Measurements from ENCODE around the gene PGLYRP2. TPM values are rescaled to one million over a fixed set of nuclear protein-coding genes. Genes with fewer than 3 reads are reported as not detected.

Gene PGLYRP2
- total and polyA plus RNA-seq, 7 donors: 0.60 TPM; not detected in 6

DNA sequence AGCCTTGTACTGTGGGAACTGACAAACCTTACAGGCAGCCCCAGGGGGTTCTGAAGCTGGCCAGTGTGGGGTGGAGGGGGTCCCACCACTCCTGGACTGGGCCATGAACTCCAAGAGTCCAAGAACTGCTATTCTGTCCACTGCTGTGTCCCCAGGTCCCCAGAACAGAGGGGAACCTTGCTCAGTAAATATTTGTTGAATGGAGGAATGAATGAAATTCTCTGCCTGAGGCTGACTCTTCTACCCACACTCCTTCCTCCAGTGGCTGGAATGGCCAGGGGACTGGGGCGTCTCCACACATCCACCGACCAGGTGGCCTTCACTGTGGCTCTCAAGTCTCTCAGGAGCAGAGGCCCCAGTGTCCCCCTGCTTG lies 41.2 kb downstream of the PGLYRP2 start:
- TF ChIP-seq, protein P1, sequence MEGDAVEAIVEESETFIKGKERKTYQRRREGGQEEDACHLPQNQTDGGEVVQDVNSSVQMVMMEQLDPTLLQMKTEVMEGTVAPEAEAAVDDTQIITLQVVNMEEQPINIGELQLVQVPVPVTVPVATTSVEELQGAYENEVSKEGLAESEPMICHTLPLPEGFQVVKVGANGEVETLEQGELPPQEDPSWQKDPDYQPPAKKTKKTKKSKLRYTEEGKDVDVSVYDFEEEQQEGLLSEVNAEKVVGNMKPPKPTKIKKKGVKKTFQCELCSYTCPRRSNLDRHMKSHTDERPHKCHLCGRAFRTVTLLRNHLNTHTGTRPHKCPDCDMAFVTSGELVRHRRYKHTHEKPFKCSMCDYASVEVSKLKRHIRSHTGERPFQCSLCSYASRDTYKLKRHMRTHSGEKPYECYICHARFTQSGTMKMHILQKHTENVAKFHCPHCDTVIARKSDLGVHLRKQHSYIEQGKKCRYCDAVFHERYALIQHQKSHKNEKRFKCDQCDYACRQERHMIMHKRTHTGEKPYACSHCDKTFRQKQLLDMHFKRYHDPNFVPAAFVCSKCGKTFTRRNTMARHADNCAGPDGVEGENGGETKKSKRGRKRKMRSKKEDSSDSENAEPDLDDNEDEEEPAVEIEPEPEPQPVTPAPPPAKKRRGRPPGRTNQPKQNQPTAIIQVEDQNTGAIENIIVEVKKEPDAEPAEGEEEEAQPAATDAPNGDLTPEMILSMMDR (IDR thresholded peaks at IDR 0.05): no peak
- TF ChIP-seq POLR2AphosphoS5 (IDR thresholded peaks at IDR 0.05) (no peak), EP300 (IDR thresholded peaks at IDR 0.05) (no peak), POLR2A (IDR thresholded peaks at IDR 0.05) (no peak)
- no peaks in the 10 kb centered on the region for H3K27me3 ChIP-seq
- no peak for DNase-seq
- H3K4me1 ChIP-seq: peaks cover 0 to 20% (median 19%) of the 10 kb centered on the region in 4 donors
- 81 to 91% methylated on average over 2 of the region's 2 CpGs for WGBS, 2 donors
- H3K4me3 ChIP-seq: no peak overlapping the region
- H3K36me3 ChIP-seq: peaks cover 0 to 8% (median 0%) of the 10 kb centered on the region in 4 donors
- no peaks in the 10 kb centered on the region for H3K9me3 ChIP-seq
- H3K27ac ChIP-seq: peak overlapping the region; percentile 45 to 53 (median 50)
- intact Hi-C loops (cut with DNase I): no loop called here

DNA sequence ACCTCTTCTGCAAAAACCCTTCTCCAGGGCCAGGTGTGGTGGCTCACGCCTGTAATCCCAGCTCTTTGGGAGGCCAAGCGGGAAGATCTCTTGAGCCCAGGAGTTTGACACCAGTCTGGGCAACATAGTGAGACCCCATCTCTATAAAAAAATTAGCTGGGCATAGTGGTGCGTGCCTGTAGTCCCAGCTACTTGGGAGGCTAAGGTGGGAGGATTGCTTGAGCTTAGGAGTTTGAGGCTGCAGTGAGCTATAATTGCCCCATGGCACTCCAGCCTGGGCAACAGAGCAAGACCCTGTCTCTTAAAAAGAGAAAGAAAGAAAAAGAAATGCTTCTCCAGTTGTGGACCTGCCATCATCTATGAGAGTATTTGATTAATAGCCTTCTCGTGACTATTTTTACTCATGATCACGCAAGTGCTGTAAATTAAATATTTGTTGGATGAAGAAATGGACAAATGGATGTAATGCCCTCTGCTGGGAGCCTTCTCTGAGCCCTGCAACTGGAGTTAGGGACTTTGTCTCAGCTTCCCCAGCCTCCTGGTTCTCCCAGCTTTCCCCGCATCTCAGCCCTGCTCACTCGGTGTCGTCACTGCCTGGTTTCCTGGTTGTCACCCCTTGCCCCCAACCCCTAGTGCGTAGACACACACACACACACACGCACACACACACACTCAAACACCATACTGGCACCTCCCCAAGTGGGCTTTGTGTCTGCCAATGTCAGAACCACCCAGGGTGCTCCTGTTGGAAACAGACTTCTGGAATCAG lies 41.8 kb downstream of the PGLYRP2 start:
- Histone ChIP-seq H3K9me3 (no peaks in the 10 kb centered on the region), H3K36me3 (peaks cover 0 to 8% (median 0%) of the 10 kb centered on the region in 4 donors), H3K4me3 (no peak overlapping the region), H3K27me3 (no peaks in the 10 kb centered on the region), H3K27ac (peak overlapping the region; percentile 45 to 53 (median 50)), H3K4me1 (peaks cover 0 to 22% (median 20%) of the 10 kb centered on the region in 4 donors)
- intact Hi-C loops (cut with DNase I): no loop called here
- TF ChIP-seq EP300 (IDR thresholded peaks at IDR 0.05) (peak in 2 of 4 donors; percentile 19 to 59), POLR2AphosphoS5 (IDR thresholded peaks at IDR 0.05) (peak in 3 of 4 donors; percentile 39 to 41 (median 40)), POLR2A (IDR thresholded peaks at IDR 0.05) (no peak)
- TF ChIP-seq, protein P1 (IDR thresholded peaks at IDR 0.05): peak in 1 of 4 experiments; percentile 16
- WGBS, 2 donors: 84 to 86% methylated on average over 10 of the region's 10 CpGs
- DNase-seq: no peak

GRCh38 chr19:15436826-15437110 lies 42.5 kb downstream of the PGLYRP2 start:
- H3K36me3 ChIP-seq: peaks cover 0 to 8% (median 0%) of the 10 kb centered on the region in 4 donors
- H3K9me3 ChIP-seq: no peaks in the 10 kb centered on the region
- WGBS, 2 donors: 89 to 91% methylated on average over 15 of the region's 15 CpGs
- no peaks in the 10 kb centered on the region for H3K27me3 ChIP-seq
- DNase-seq: no peak
- intact Hi-C loops (cut with DNase I): no loop called here
- no peak overlapping the region for H3K4me3 ChIP-seq
- H3K4me1 ChIP-seq: peaks cover 0 to 26% (median 22%) of the 10 kb centered on the region in 4 donors
- TF ChIP-seq, protein P1 (IDR thresholded peaks at IDR 0.05): no peak
- TF ChIP-seq POLR2AphosphoS5 (IDR thresholded peaks at IDR 0.05): no peak
- no peak for TF ChIP-seq POLR2A (IDR thresholded peaks at IDR 0.05)
- no peak for TF ChIP-seq EP300 (IDR thresholded peaks at IDR 0.05)
- peak overlapping the region in 2 of 4 donors; percentile 51 to 53 for H3K27ac ChIP-seq

DNA sequence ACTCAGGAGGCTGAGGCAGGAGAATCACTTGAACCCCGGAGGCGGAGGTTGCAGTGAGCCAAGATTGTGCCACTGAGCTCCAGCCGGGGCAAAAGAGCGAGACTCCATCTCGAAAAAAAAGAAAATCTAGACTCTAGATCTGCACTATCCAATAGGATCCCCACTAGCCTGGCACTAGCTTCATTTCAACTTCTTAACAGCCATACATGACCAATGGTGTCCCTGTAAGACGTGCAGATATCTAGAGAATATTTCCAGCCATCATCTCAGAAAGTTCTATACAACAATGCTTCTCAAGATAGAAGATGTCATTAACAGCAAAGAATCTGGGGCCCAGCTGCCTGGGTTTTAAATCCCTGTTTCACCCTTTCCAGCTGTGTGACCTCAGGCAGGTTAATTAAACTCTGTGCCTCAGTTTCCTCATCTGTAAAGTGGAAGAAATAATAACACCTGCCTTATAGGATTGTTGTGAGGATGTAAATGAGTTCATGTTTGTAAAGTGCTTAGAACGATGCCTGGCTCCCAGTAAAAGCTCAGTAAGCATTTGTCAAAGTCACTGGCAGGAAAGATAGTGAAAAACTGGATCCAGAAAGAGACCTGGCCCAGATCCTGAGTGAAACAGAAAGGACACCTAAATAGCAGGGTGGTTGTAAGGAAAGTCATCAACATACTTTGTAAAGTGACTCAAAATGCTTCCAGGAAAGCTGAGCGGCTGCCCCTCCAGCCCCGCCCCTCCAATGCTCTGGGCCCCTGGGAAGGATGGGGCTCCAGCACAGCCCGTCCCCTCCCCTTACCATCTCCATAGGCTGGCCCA lies 43.1 kb downstream of the PGLYRP2 start:
- H3K36me3 ChIP-seq: peaks cover 0 to 8% (median 0%) of the 10 kb centered on the region in 4 donors
- 86 to 89% methylated on average over 10 of the region's 10 CpGs for WGBS, 2 donors
- no peaks in the 10 kb centered on the region for H3K9me3 ChIP-seq
- TF ChIP-seq POLR2AphosphoS5 (IDR thresholded peaks at IDR 0.05): no peak
- no peak for TF ChIP-seq POLR2A (IDR thresholded peaks at IDR 0.05)
- TF ChIP-seq, protein P1 (IDR thresholded peaks at IDR 0.05): no peak
- TF ChIP-seq EP300 (IDR thresholded peaks at IDR 0.05): no peak
- no peak for DNase-seq
- intact Hi-C loops (cut with DNase I): no loop called here
- H3K27ac ChIP-seq: peak overlapping the region in 2 of 4 donors; percentile 51 to 53
- peaks cover 0 to 32% (median 28%) of the 10 kb centered on the region in 4 donors for H3K4me1 ChIP-seq
- no peak overlapping the region for H3K4me3 ChIP-seq
- no peaks in the 10 kb centered on the region for H3K27me3 ChIP-seq

Measured in sigmoid colon (tissue), 7 donors.